Measurements from ENCODE around the gene HNF1A. TPM values are rescaled to one million over a fixed set of nuclear protein-coding genes. Genes with fewer than 3 reads are reported as not detected.

The HNF1A gene
- polyA plus RNA-seq, 1 donor from 2014 or later: not detected

- TF ChIP-seq CTCF (IDR thresholded peaks at IDR 0.05; ENCODE audit: poor library complexity, severe bottlenecking): no peak
- TF ChIP-seq RAD21 (conservative IDR thresholded peaks at IDR 0.05): no peak
- TF ChIP-seq REST (IDR thresholded peaks at IDR 0.05; ENCODE audit: borderline replicate concordance): no peak
- no peak for TF ChIP-seq POLR2AphosphoS5 (IDR thresholded peaks at IDR 0.05)
- TF ChIP-seq MXI1 (conservative IDR thresholded peaks at IDR 0.05; ENCODE audit: poor library complexity, severe bottlenecking): no peak
- Histone ChIP-seq H3K79me2 (replicated peaks; ENCODE audit: insufficient read depth, low read length) (no peaks in the 10 kb centered on the region), H3K36me3 (ENCODE audit: insufficient read depth, low read length) (no peaks in the 10 kb centered on the region), H4K20me1 (ENCODE audit: insufficient read depth) (no peaks in the 10 kb centered on the region), H3K9me2 (ENCODE audit: insufficient read depth, low read length) (no peaks in the 10 kb centered on the region), H3K4me3 (ENCODE audit: low read length) (no peak overlapping the region), H3K9me3 (ENCODE audit: low read length) (no peaks in the 10 kb centered on the region), H3K27me3 (ENCODE audit: insufficient read depth, low read depth, low read length) (no peaks in the 10 kb centered on the region), H3F3A (ENCODE audit: insufficient read depth, low read length, poor library complexity, severe bottlenecking) (no peaks in the 10 kb centered on the region), H2AFZ (ENCODE audit: low read depth, low read length) (no peak overlapping the region), H3K27ac (ENCODE audit: low read length) (no peak overlapping the region), H3K9ac (ENCODE audit: low read length) (no peak overlapping the region), H3K4me2 (ENCODE audit: low read length) (no peak overlapping the region)
Measured at GRCh38 chr12:120932058-120932457, 46.3 kb upstream of the HNF1A start.

GRCh38 chr12:120932956-120933526, 45.3 kb upstream of the HNF1A start:
- Histone ChIP-seq H3K79me2 (replicated peaks; ENCODE audit: insufficient read depth, low read length) (no peaks in the 10 kb centered on the region), H3F3A (ENCODE audit: insufficient read depth, low read length, poor library complexity, severe bottlenecking) (no peaks in the 10 kb centered on the region), H3K4me3 (ENCODE audit: low read length) (no peak overlapping the region), H3K4me2 (ENCODE audit: low read length) (no peak overlapping the region), H2AFZ (ENCODE audit: low read depth, low read length) (no peak overlapping the region), H3K9me2 (ENCODE audit: insufficient read depth, low read length) (no peaks in the 10 kb centered on the region), H3K36me3 (ENCODE audit: insufficient read depth, low read length) (no peaks in the 10 kb centered on the region), H3K9me3 (ENCODE audit: low read length) (no peaks in the 10 kb centered on the region), H4K20me1 (ENCODE audit: insufficient read depth) (no peaks in the 10 kb centered on the region), H3K27ac (ENCODE audit: low read length) (no peak overlapping the region), H3K27me3 (ENCODE audit: insufficient read depth, low read depth, low read length) (no peaks in the 10 kb centered on the region), H3K9ac (ENCODE audit: low read length) (no peak overlapping the region)
- no peak for TF ChIP-seq MXI1 (conservative IDR thresholded peaks at IDR 0.05; ENCODE audit: poor library complexity, severe bottlenecking)
- TF ChIP-seq CTCF (IDR thresholded peaks at IDR 0.05; ENCODE audit: poor library complexity, severe bottlenecking): no peak

- no peaks in the 10 kb centered on the region for H3K9me2 ChIP-seq (ENCODE audit: insufficient read depth, low read length)
Measured at GRCh38 chr12:120933786-120934185, 44.6 kb upstream of the HNF1A start.

More at GRCh38 chr12:120933786-120934185, 44.6 kb upstream of the HNF1A start:
- Histone ChIP-seq H3K79me2 (replicated peaks; ENCODE audit: insufficient read depth, low read length) (no peaks in the 10 kb centered on the region), H3K9ac (ENCODE audit: low read length) (no peak overlapping the region), H4K20me1 (ENCODE audit: insufficient read depth) (no peaks in the 10 kb centered on the region), H2AFZ (ENCODE audit: low read depth, low read length) (no peak overlapping the region), H3K36me3 (ENCODE audit: insufficient read depth, low read length) (no peaks in the 10 kb centered on the region), H3K27ac (ENCODE audit: low read length) (no peak overlapping the region), H3F3A (ENCODE audit: insufficient read depth, low read length, poor library complexity, severe bottlenecking) (no peaks in the 10 kb centered on the region), H3K9me3 (ENCODE audit: low read length) (no peaks in the 10 kb centered on the region), H3K4me2 (ENCODE audit: low read length) (no peak overlapping the region), H3K27me3 (ENCODE audit: insufficient read depth, low read depth, low read length) (no peaks in the 10 kb centered on the region), H3K4me3 (ENCODE audit: low read length) (no peak overlapping the region)
- no peak for TF ChIP-seq EZH2 (IDR thresholded peaks at IDR 0.05; ENCODE audit: borderline replicate concordance, insufficient read depth, low read length, poor library complexity, severe bottlenecking)
- TF ChIP-seq EP300 (conservative IDR thresholded peaks at IDR 0.05; ENCODE audit: poor library complexity, severe bottlenecking): no peak
